Activated T-helper 1 cell treated with anti-CD3 and anti-CD28 coated beads, Interleukin-12 subunit alpha, Interleukin-12 subunit beta, Interleukin-2, Interleukin-4 antibody, amounts not matched to agents 30 ng/mL and 10 ng/mL and 1 ng/mL, durations not matched to agents 14 hours and 24 hours and 36 hours (primary cell): ENCODE results near the gene TREML1. TPM values are rescaled to one million over a fixed set of nuclear protein-coding genes. Genes with fewer than 3 reads are reported as not detected.

Experiments used
- DNase-seq: peaks from one replicate; pipeline ENCODE4 v3.0.0; 2021; ENCODE audit warnings: low spot score
- H3K27ac Mint-ChIP-seq: one replicate; pipeline ENCODE4 v1.8.0; 2021; ENCODE audit warnings: mild to moderate bottlenecking, mixed read lengths
- H3K27me3 Mint-ChIP-seq: one replicate; pipeline ENCODE4 v1.8.0; 2022; ENCODE audit warnings: mild to moderate bottlenecking, moderate library complexity, mixed read lengths; ENCODE audit not compliant: insufficient read depth
- H3K36me3 Mint-ChIP-seq: one replicate; pipeline ENCODE4 v1.8.0; 2021; ENCODE audit warnings: low read depth, mixed read lengths
- H3K4me1 Mint-ChIP-seq: one replicate; pipeline ENCODE4 v1.8.0; 2021; ENCODE audit warnings: low read depth, mixed read lengths
- H3K4me3 Mint-ChIP-seq: one replicate; pipeline ENCODE4 v1.8.0; 2021; ENCODE audit warnings: mild to moderate bottlenecking, moderate library complexity, mixed read lengths
- H3K9me3 Mint-ChIP-seq: one replicate; pipeline ENCODE4 v1.8.0; 2021; ENCODE audit warnings: mixed read lengths
- intact Hi-C: fragments of 100-400 bp; cut with micrococcal nuclease; formaldehyde crosslinking; loops from one replicate; pipeline ENCODE4 v1.15.1; 2024
- total RNA-seq: library from RNA; stranded (reverse); gene quantifications from 2 replicates; pipeline ENCODE4 v1.2.3, GENCODE V29; 2022

The TREML1 gene
- total RNA-seq, 1 donor from 2014 or later, result not detected

DNA sequence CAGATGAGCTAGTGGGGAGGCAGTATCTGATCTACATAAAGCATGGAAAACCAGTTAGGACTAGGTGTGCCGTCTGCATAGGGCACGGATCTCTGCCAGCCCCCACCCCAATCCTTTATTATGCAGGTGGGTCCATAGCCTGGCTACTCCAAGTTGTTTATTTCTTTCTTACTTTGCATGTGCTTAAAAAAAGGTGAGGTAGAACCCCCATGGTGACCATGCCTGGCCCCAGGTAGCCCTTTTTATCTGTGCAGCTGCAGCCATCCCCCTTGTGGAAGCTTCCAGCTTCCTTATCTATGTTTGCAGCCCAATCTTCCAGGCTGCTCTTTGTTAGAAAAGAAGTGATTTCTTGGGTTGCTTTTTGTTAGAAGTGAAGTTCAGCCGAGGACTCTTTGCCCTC lies 17.8 kb upstream of the TREML1 start:
- DNase-seq, result no peak
- Mint-ChIP-seq H3K36me3 (no peaks in the 10 kb centered on the region), H3K27ac (no peak overlapping the region), H3K9me3 (no peaks in the 10 kb centered on the region), H3K4me3 (no peak overlapping the region), H3K27me3 (peaks cover 26% of the 10 kb centered on the region), H3K4me1 (no peaks in the 10 kb centered on the region)
- intact Hi-C loops, result no loop called here

DNA sequence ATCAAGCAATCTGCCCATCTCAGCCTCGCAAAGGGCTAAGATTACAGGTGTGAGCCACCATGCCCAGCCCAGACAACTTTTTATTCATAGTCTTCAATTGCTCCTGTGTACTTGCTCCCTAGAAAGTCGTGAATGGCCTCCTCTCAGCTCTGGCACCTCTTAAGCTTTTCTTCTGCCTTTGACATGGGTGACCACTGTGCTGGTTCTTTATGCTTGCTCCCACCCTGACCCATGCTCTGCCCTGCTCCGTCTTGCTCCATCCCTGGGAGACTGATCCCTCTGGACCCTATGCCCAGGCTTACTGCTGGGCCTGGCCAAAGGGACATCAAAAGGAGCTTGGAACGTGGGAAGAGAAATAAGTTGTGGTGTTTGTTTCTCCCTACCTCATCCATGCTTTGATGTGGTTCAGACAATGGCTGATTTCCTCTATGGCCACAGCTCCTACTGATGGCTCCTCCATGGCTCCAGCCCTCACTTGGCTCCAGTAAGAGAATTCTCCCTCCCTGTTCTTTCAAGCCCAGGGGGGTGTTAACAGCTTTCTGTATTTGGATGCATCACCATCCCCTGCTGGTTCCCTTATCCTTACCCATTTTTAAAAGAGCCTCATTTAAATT lies 16.5 kb upstream of the TREML1 start:
- no peak overlapping the region for H3K4me3 Mint-ChIP-seq
- intact Hi-C loops, result no loop called here

DNA sequence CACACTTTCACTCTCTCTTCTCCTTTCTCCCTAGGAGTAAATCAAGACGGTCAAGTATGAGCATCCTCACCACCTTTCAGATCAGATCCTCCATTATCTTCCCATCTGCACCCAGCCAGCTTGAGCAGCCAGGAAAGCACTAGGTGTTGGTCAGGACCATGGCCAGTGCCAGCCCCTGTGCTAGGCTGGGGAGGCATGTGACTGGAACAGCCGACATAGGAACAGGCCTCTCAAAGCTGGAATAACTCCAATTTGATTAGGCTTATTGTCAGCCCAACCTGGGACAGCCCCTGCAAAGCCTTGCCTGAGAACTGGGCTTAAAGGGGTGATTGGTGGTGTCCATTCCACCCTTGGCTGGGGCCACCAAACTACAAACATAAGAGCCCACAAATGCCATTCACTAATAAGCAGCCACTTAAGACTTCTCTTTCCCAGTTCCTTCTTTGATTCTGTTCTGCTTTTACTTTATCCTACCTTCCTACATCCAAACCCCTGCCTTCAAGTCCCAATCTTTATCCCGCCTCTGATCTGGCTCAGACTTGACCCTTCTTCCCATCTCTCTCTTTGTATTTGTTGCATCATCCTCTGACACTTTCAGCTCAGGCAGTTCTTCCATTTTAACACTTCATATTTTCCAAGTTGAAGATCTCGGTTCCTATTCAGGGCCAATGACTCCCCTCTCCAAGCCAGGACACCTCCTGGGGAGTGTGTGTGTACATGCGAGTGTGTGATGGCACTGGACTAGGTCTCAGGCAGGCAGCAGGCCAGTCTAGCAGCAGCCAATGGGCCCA lies 13.2 kb upstream of the TREML1 start:
- Mint-ChIP-seq H3K36me3 (no peaks in the 10 kb centered on the region), H3K9me3 (no peaks in the 10 kb centered on the region), H3K27me3 (peaks cover 15% of the 10 kb centered on the region), H3K4me3 (no peak overlapping the region), H3K4me1 (no peaks in the 10 kb centered on the region), H3K27ac (no peak overlapping the region)
- DNase-seq, result no peak
- intact Hi-C loops, result no loop called here

More for the DNA sequence above, 16.5 kb upstream of the TREML1 start:
- H3K27me3 Mint-ChIP-seq, result peaks cover 22% of the 10 kb centered on the region
- no peaks in the 10 kb centered on the region for H3K36me3 Mint-ChIP-seq
- H3K4me1 Mint-ChIP-seq, result no peaks in the 10 kb centered on the region
- no peaks in the 10 kb centered on the region for H3K9me3 Mint-ChIP-seq
- DNase-seq, result no peak
- no peak overlapping the region for H3K27ac Mint-ChIP-seq

DNA sequence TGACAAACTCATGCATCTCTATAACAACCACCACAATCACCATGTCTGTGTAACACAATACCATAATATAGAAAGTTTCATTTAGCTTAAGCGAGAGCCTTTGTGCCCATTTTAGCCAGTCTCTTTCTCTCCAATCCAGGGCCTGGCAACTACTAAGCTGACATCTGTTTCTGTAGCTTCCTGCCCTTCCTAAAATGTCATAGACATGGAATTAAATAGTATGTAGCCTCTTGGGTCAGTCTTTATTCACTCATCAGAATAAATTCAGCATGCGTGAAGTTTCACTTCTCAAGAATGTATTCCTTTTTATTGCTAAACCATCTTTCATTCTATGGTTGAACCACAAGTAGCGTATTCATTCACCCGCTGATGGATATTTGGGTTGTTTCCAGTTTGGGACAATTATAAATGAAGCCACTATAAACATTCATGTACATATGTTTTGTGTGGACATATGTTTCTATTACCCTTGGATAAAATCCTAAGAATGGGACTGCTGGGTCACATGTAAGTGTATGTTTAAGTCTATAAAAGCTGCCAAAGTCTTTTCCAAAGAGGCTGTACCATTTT lies 10.5 kb upstream of the TREML1 start:
- Mint-ChIP-seq H3K36me3 (no peaks in the 10 kb centered on the region), H3K4me3 (no peak overlapping the region), H3K27ac (no peak overlapping the region), H3K27me3 (peaks cover 12% of the 10 kb centered on the region), H3K9me3 (no peaks in the 10 kb centered on the region), H3K4me1 (no peaks in the 10 kb centered on the region)
- intact Hi-C loops, result no loop called here
- DNase-seq, result no peak

DNA sequence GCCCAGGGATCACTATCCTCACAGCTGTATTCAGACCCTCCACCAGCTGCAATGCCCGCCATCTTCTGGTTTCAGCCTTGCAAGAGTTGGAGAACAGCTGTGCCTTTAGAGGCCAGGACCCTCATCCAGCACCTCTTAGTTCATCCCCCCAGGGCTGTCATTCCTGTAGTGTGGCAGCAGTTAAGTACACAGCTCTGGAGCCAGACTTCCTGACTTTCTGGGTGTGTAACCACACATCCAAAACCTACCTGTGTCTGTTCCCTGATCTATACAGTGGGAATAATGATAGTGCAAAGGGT lies 9.2 kb upstream of the TREML1 start:
- intact Hi-C loops, result no loop called here
- Mint-ChIP-seq H3K27ac (no peak overlapping the region), H3K4me1 (no peaks in the 10 kb centered on the region), H3K4me3 (no peak overlapping the region), H3K36me3 (no peaks in the 10 kb centered on the region), H3K27me3 (peaks cover 12% of the 10 kb centered on the region), H3K9me3 (no peaks in the 10 kb centered on the region)
- no peak for DNase-seq

DNA sequence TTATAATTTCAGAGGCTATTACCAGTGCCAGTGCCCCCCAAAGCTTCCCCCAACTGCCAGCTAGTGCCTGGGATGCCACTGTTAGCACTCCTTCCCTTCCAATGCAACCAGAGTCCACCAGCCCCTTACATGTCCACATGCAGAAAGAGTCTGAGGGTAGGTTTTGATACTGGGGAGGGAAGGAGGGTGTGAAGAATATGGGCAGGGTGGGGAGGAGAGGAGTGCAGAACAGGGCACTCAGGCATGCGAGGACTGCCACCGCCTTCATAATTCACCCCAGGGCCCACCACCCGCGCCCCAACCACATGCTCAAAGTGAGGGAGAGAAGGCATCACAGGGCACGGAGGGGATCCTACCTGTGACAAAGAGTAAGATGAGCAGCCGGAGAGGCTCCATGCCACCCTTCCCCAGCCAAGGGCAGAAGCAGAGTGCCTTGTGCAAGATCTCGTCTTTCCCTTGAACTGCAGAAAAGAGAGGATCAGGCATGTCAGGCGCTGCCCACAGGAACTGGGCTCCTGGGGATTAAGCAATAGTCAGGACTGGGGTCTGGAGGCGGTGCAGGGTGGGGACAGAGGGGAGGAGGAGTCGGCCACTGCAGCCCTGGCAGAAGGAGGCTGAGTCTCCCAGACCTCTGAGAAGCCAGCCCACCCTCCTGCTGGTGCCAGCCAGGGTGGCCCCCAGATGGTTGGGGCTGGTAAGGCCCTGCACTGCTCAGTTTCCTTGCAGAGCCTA lies 8.7 kb upstream of the TREML1 start, which contains the start of gene TREM2:
TREM2 (minus strand) TSS at position 430 of the 732 bp plus-strand sequence; CDS start at position 396, 34 bp downstream.
- H3K27ac Mint-ChIP-seq, result no peak within 1 kb of the TSS
- peaks cover 17% of the 10 kb centered on the region for H3K27me3 Mint-ChIP-seq
- H3K4me3 Mint-ChIP-seq, result no peak within 1 kb of the TSS
- no peaks in the 10 kb centered on the region for H3K9me3 Mint-ChIP-seq
- H3K4me1 Mint-ChIP-seq, result no peaks in the 10 kb centered on the region
- no peaks in the 10 kb centered on the region for H3K36me3 Mint-ChIP-seq
- no peak for DNase-seq
- intact Hi-C loops, result no loop called here

DNA sequence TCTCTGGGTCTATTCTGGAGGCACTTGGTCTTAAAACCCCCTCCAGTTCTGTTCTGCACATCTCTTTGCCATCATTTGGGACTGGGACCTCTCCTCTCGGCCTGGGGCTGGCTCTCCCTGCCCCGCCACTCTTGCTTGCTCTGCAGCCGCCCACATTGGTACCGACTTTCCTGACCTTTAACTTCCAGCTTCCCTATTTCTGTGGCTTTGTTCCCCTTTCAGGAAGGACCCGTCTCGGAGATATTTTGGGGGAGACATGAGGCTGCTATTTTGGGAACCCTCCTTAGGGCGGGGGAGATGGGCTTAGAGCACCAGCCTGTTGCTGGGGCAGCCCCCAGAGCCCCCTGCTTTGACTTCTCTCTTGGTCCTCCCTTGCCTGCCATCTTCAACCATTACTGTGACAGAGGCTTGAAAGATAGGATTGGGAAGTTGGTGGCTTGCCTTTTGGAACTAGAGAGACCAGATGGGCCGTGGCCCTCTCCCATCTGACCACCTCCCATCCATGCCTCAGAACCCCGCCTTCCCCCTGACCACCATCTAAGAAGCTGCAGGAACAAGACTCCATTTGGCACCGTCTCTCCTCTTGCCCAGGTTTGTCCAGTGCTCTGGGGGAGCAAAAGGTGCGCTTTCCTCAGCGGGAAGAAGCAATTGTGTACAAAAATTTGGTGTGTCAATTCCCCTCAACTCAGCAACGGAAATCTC lies 7.9 kb upstream of the TREML1 start:
- Mint-ChIP-seq H3K4me1 (no peaks in the 10 kb centered on the region), H3K27me3 (peaks cover 14% of the 10 kb centered on the region), H3K27ac (no peak overlapping the region), H3K36me3 (no peaks in the 10 kb centered on the region), H3K4me3 (no peak overlapping the region), H3K9me3 (no peaks in the 10 kb centered on the region)
- intact Hi-C loops, result no loop called here
- no peak for DNase-seq

DNA sequence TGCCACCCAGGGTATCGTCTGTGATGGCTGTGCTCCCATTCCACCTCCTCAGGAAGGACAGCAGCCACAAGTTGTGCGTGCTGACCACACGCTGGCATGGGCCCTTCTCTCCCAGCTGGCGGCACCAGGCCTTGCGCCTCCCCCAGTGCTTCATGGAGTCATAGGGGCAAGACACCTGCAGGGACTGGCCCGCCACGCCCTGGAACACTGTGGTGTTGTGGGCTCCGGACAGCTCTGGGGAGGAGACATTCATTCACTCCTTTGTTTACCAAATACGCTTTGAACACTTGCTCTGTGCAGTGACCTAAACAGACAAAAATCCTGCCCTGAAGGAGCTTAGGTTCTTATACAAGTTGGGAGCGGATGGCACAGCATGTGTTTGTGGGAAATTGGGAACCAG lies 7.2 kb upstream of the TREML1 start:
- no peaks in the 10 kb centered on the region for H3K9me3 Mint-ChIP-seq
- no peak overlapping the region for H3K27ac Mint-ChIP-seq
- DNase-seq, result no peak
- intact Hi-C loops, result no loop called here
- no peaks in the 10 kb centered on the region for H3K36me3 Mint-ChIP-seq
- peaks cover 16% of the 10 kb centered on the region for H3K27me3 Mint-ChIP-seq
- H3K4me3 Mint-ChIP-seq, result no peak overlapping the region
- H3K4me1 Mint-ChIP-seq, result no peaks in the 10 kb centered on the region

GRCh38 chr6:41160933-41161332 lies 6.8 kb upstream of the TREML1 start:
- DNase-seq, result no peak
- intact Hi-C loops, result no loop called here
- no peaks in the 10 kb centered on the region for H3K36me3 Mint-ChIP-seq
- H3K4me3 Mint-ChIP-seq, result no peak overlapping the region
- peaks cover 13% of the 10 kb centered on the region for H3K27me3 Mint-ChIP-seq
- no peaks in the 10 kb centered on the region for H3K9me3 Mint-ChIP-seq
- no peaks in the 10 kb centered on the region for H3K4me1 Mint-ChIP-seq
- H3K27ac Mint-ChIP-seq, result no peak overlapping the region

DNA sequence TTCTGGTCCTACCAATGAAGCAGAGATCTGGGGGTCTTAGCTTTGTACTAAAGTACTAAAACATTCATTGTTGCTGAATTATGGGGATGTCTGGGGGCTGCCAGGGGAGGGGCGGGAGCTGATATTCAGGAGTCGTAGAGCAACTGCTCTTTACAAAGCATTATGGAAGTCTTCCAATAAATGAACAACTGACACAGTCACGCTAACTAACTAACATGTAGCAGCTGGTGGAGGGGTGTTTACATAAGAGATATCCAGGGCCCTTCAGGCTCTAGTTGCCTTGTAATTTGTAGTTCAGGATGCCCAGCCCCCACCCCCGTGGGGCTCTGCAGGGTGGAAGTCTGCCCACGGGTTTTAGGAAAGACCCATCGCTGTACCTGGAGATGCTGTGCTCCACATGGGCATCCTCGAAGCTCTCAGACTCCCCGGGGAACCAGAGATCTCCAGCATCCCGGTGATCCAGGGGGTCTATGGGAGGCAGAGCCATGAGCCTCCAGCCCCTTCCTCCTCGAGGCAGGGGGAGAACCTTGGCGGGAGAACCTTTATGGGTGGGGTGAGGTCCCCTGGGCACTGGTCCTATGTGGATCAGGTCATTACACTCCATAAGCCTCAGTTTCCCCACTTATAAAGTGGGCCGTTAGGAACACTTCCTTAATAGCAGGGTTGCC lies 5.4 kb upstream of the TREML1 start:
- Mint-ChIP-seq H3K4me1 (no peaks in the 10 kb centered on the region), H3K27me3 (peaks cover 13% of the 10 kb centered on the region), H3K4me3 (no peak overlapping the region), H3K36me3 (no peaks in the 10 kb centered on the region), H3K9me3 (no peaks in the 10 kb centered on the region), H3K27ac (no peak overlapping the region)
- intact Hi-C loops, result no loop called here
- DNase-seq, result no peak

DNA sequence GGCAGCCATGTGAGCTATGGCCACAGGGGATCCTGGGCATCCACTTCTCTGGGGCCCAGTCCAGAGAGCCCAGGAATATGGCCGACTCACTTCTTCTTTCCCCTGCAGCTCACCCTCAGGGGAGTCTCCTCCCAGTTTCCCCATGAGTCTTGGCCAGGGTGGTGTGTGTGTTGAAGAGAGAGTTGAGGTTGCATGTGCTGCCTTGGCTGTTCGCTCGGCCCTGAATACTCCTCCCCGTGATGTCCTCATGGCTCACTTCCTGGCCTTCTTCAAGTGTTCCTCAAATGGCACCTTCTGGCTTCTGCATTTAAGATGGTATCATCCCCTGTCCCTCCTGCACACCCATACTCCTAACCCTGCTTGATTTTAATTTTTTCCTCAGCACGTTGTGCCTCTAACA lies 3.2 kb upstream of the TREML1 start:
- Mint-ChIP-seq H3K4me1 (no peaks in the 10 kb centered on the region), H3K9me3 (no peaks in the 10 kb centered on the region), H3K4me3 (no peak overlapping the region), H3K27ac (no peak overlapping the region), H3K27me3 (peaks cover 12% of the 10 kb centered on the region), H3K36me3 (no peaks in the 10 kb centered on the region)
- intact Hi-C loops, result no loop called here
- no peak for DNase-seq

DNA sequence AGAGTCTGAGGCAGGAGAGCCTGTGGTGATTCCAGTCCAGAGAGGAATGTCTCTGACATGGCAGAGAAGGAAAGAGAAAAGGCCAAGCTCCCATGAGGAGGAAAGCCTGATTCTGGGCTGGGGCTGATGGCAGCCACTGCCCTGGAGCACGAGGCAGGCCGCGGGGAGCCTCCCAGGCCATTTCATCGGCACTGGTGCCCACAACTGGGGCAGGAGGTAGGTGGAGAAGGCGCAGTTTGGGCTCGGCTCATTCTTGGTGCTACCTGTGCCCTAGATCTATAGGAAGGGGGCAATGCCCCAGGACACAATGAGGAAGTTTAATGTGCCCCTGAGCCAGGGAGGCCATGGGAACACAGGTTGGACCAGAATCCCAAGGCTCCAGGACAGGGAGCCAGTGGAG lies 2.6 kb upstream of the TREML1 start:
- no peaks in the 10 kb centered on the region for H3K36me3 Mint-ChIP-seq
- intact Hi-C loops, result no loop called here
- no peaks in the 10 kb centered on the region for H3K9me3 Mint-ChIP-seq

More for the DNA sequence above, 2.6 kb upstream of the TREML1 start:
- DNase-seq, result no peak
- Mint-ChIP-seq H3K4me3 (no peak overlapping the region), H3K27ac (no peak overlapping the region), H3K4me1 (no peaks in the 10 kb centered on the region), H3K27me3 (peaks cover 12% of the 10 kb centered on the region)
